LoVo (cell line): ENCODE results near the gene KMT2D.
"Not testable (repeated sequence)": the region's sequence is repeated elsewhere in the genome, so short reads cannot be mapped to it uniquely, and the experiment has no call there.

Source experiments
- DNase-seq: peaks from one replicate; pipeline ENCODE4 v3.0.0-alpha.2; 2016; ENCODE audit warnings: low spot score

Gene KMT2D

GRCh38 chr12:49088150-49088931 lies 27.7 kb upstream of the KMT2D start:
- DNase-seq: peak; percentile 99

- DNase-seq: no peak
Observed at GRCh38 chr12:49086116-49086515, 25.5 kb upstream of the KMT2D start.

GRCh38 chr12:49084438-49084837 lies 23.8 kb upstream of the KMT2D start:
- DNase-seq: no peak

GRCh38 chr12:49079793-49080192 lies 19.2 kb upstream of the KMT2D start:
- DNase-seq: no peak

- no peak for DNase-seq
Observed at GRCh38 chr12:49070971-49071370, 10.4 kb upstream of the KMT2D start.

- DNase-seq: peak; percentile 100
Observed at GRCh38 chr12:49069507-49070346, 9.1 kb upstream of the KMT2D start, which contains the start of gene RHEBL1. Gene RHEBL1 (minus strand): TSS chr12:49069979. CDS start chr12:49069785, 194 bp downstream.

- DNase-seq: no peak
Observed at GRCh38 chr12:49068879-49069506, 8.4 kb upstream of the KMT2D start.

- DNase-seq: no peak
Observed at GRCh38 chr12:49066120-49066519, 5.5 kb upstream of the KMT2D start.

GRCh38 chr12:49064767-49065152 lies 4.2 kb upstream of the KMT2D start:
- no peak for DNase-seq

GRCh38 chr12:49061916-49062315 lies 1.3 kb upstream of the KMT2D start:
- not testable (repeated sequence) for DNase-seq

GRCh38 chr12:49061157-49061650 lies 610 bp upstream of the KMT2D start:
- DNase-seq: no peak

GRCh38 chr12:49059299-49060171 lies 1.1 kb downstream of the KMT2D start:
- DNase-seq: no peak

GRCh38 chr12:49059045-49059298 lies 1.6 kb downstream of the KMT2D start:
- no peak for DNase-seq

GRCh38 chr12:49058366-49059044 lies 2.1 kb downstream of the KMT2D start:
- no peak for DNase-seq

- DNase-seq: no peak
Observed at GRCh38 chr12:49057888-49058287, 2.7 kb downstream of the KMT2D start.

- DNase-seq: no peak
Observed at GRCh38 chr12:49055978-49056754, 4.4 kb downstream of the KMT2D start.

GRCh38 chr12:49055092-49055491 lies 5.5 kb downstream of the KMT2D start:
- no peak for DNase-seq

- no peak for DNase-seq
Observed at GRCh38 chr12:49054524-49054923, 6.1 kb downstream of the KMT2D start.

- no peak for DNase-seq
Observed at GRCh38 chr12:49054096-49054495, 6.5 kb downstream of the KMT2D start.

GRCh38 chr12:49052451-49053208 lies 8.0 kb downstream of the KMT2D start:
- DNase-seq: no peak
